Sigmoid colon (tissue), 7 donors: ENCODE results near the gene PDE11A. TPM values are rescaled to one million over a fixed set of nuclear protein-coding genes. Genes with fewer than 3 reads are reported as not detected.

Experiments used
- DNase-seq: peaks from one replicate; pipeline ENCODE4 v3.0.0-alpha.2; 2019
- H3K27ac ChIP-seq, 4 donors: fragments of 200-600 bp; sonication (generic); one replicate each; pipeline ENCODE4 v1.5.1; 2016 to 2019; ENCODE audit warnings: mild to moderate bottlenecking in 1 of 4
- H3K27me3 ChIP-seq, 3 donors: fragments of 200-600 bp; sonication (generic); one replicate each; pipeline ENCODE4 v1.5.1; 2019; ENCODE audit warnings: mild to moderate bottlenecking in 1 of 3
- H3K36me3 ChIP-seq, 4 donors: fragments of 200-600 bp; sonication (generic); one replicate each; pipeline ENCODE4 v1.5.1; 2016 to 2019
- H3K4me1 ChIP-seq, 4 donors: fragments of 200-600 bp; sonication (generic); one replicate each; pipeline ENCODE4 v1.5.1; 2017 to 2019
- H3K4me3 ChIP-seq, 4 donors: fragments of 200-600 bp; sonication (generic); one replicate each; pipeline ENCODE4 v1.5.1; 2017 to 2019; ENCODE audit warnings: mild to moderate bottlenecking in 2 of 4, moderate library complexity in 1 of 4
- H3K9me3 ChIP-seq, 4 donors: fragments of 200-600 bp in 3 of 4; sonication (generic) in 3 of 4; one replicate each; pipeline versions ENCODE4 v1.5.1 to v1.6.1; 2013 to 2019
- EP300 ChIP-seq, 4 donors: sonication (generic); formaldehyde crosslinking; IDR thresholded peaks; one replicate each; pipeline ENCODE4 v1.6.1; 2017; ENCODE audit warnings: antibody characterized with exemption in 4 of 4
- POLR2A ChIP-seq, 2 donors: fragments of 450-650 bp; IDR thresholded peaks; one replicate each; pipeline ENCODE4 v1.6.1; 2016; ENCODE audit warnings: antibody characterized with exemption in 2 of 2, mild to moderate bottlenecking in 2 of 2, moderate library complexity in 2 of 2
- POLR2AphosphoS5 ChIP-seq, 4 donors: sonication (generic); formaldehyde crosslinking; IDR thresholded peaks; one replicate each; pipeline ENCODE4 v1.6.1; 2017; ENCODE audit warnings: antibody characterized with exemption in 4 of 4
- WGBS, 2 donors: extraction: QIAGEN DNeasy Blood & Tissue Kit; methylation state at CpG; one replicate each; pipeline ENCODE4 v1.1.7; 2013; 5-methylcytosine and 5-hydroxymethylcytosine counted together
- intact Hi-C: fragments of 100-400 bp; cut with DNase I; formaldehyde crosslinking; loops from one replicate; pipeline ENCODE4 v1.15.1; 2023
- polyA plus RNA-seq, 3 donors: library from polyadenylated mRNA; stranded (reverse); fragments of 200-250 nt; gene quantifications; one replicate each; pipeline ENCODE4 v1.2.3, GENCODE V29; 2013
- total RNA-seq, 4 donors: library from RNA; depleted of rRNA; stranded (reverse); fragments of >200 nt; gene quantifications; one replicate each; pipeline ENCODE4 v1.1.0, GENCODE V29; 2016
- TF ChIP-seq, protein P1 (sequence below), 4 experiments: fragments of 450-650 bp in 3 of 4; fragments of 200-600 bp in 1 of 4; IDR thresholded peaks; one replicate each; pipeline ENCODE4 v1.5.1; 2016 to 2019; ENCODE audit warnings: antibody characterized with exemption in 4 of 4, mild to moderate bottlenecking in 3 of 4, moderate library complexity in 2 of 4
- donor health status: healthy with polysubstance abuse.
- donor health status: Bipolar disorder and iron deficiency.
- donor health status: healthy.

PDE11A gene
- total and polyA plus RNA-seq, 7 donors = 0.57 to 16.8 (median 4.3) TPM; not detected in 2

DNA sequence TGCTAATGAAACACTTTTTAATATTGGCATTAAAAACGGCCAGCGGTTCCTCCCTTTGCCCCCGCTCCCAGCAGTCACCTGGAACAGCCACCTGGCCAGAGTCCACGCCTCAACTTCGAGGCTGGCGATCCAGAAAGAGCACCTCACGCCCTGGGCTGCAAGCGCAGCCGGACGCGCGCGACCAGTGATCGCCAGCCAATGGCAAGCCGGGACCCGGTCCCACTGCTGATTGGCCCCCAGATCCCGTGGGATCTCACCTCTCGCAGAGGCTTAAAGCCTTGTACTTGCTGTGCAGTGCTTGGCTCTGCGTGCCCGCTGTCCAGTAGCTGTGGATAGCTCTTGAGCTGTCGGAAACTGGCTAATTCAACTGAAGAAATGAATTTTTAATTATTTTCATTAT, 35.6 kb upstream of the PDE11A start:
- H3K27ac ChIP-seq = no peak overlapping the region
- TF ChIP-seq EP300 (IDR thresholded peaks at IDR 0.05) = no peak
- TF ChIP-seq POLR2AphosphoS5 (IDR thresholded peaks at IDR 0.05) = no peak
- no peak for TF ChIP-seq POLR2A (IDR thresholded peaks at IDR 0.05)
- TF ChIP-seq, protein P1, sequence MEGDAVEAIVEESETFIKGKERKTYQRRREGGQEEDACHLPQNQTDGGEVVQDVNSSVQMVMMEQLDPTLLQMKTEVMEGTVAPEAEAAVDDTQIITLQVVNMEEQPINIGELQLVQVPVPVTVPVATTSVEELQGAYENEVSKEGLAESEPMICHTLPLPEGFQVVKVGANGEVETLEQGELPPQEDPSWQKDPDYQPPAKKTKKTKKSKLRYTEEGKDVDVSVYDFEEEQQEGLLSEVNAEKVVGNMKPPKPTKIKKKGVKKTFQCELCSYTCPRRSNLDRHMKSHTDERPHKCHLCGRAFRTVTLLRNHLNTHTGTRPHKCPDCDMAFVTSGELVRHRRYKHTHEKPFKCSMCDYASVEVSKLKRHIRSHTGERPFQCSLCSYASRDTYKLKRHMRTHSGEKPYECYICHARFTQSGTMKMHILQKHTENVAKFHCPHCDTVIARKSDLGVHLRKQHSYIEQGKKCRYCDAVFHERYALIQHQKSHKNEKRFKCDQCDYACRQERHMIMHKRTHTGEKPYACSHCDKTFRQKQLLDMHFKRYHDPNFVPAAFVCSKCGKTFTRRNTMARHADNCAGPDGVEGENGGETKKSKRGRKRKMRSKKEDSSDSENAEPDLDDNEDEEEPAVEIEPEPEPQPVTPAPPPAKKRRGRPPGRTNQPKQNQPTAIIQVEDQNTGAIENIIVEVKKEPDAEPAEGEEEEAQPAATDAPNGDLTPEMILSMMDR (IDR thresholded peaks at IDR 0.05) = no peak
- no peak for DNase-seq
- no peaks in the 10 kb centered on the region for H3K27me3 ChIP-seq
- H3K36me3 ChIP-seq = no peaks in the 10 kb centered on the region
- intact Hi-C loops = no loop called here
- no peaks in the 10 kb centered on the region for H3K9me3 ChIP-seq
- 88 to 95% methylated on average over 21 of the region's 21 CpGs for WGBS, 2 donors
- peaks cover 0 to 8% (median 4%) of the 10 kb centered on the region in 4 donors for H3K4me1 ChIP-seq
- H3K4me3 ChIP-seq = no peak overlapping the region

DNA sequence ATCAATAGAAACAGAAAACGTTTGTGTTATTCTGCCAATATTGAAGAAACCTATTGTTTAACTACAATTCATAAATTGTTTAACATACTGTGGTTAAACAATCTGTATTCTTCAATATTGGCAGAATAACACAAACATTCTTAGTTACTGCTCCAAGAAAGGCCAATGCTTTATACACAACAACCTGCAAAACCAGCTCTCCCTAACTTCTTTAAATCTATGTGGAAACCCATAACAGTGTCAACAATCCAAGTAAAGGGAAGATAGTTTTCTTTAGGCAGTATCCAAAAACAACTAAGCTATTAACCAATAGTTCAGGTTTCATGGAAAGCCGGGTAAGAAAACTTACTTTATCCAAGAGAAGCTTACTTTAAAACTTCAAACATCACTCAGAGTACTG, 33.5 kb upstream of the PDE11A start:
- intact Hi-C loops = no loop called here
- H3K9me3 ChIP-seq = no peaks in the 10 kb centered on the region
- no peak for DNase-seq
- no peaks in the 10 kb centered on the region for H3K4me1 ChIP-seq
- no peak overlapping the region for H3K27ac ChIP-seq
- H3K4me3 ChIP-seq = no peak overlapping the region
- no peaks in the 10 kb centered on the region for H3K27me3 ChIP-seq
- TF ChIP-seq POLR2AphosphoS5 (IDR thresholded peaks at IDR 0.05) (no peak), POLR2A (IDR thresholded peaks at IDR 0.05) (no peak)
- TF ChIP-seq, protein P1 (IDR thresholded peaks at IDR 0.05) = no peak
- WGBS, 2 donors = 9 to 49% methylated on average over 2 of the region's 2 CpGs
- H3K36me3 ChIP-seq = no peaks in the 10 kb centered on the region

DNA sequence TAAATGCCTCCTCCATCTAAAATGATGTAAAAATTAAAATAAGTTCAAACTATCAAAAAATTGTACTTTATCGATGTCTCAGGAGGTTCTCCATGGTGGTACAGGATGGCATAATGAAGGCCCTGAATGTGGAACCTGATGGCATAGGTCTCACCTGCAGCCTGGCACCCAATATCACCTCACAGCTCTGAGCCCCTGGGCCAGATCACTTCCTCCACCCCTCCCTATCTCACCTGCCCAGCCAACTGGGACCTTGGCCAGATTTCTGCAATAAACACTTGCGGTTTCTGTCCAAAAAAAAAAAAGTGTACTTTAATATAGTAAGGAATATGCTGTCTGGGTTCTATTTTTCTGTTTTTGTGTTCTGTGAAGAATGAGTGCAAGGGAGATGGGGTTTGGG, 33.0 kb upstream of the PDE11A start:
- Histone ChIP-seq H3K27me3 (no peaks in the 10 kb centered on the region), H3K4me1 (no peaks in the 10 kb centered on the region), H3K36me3 (no peaks in the 10 kb centered on the region), H3K9me3 (no peaks in the 10 kb centered on the region), H3K27ac (no peak overlapping the region), H3K4me3 (no peak overlapping the region)
- no peak for TF ChIP-seq EP300 (IDR thresholded peaks at IDR 0.05)
- no peak for TF ChIP-seq POLR2A (IDR thresholded peaks at IDR 0.05)
- TF ChIP-seq, protein P1 (IDR thresholded peaks at IDR 0.05) = no peak
- no peak for TF ChIP-seq POLR2AphosphoS5 (IDR thresholded peaks at IDR 0.05)
- intact Hi-C loops = no loop called here
- no peak for DNase-seq
- WGBS, 2 donors = 45 to 77% methylated on average over 2 of the region's 2 CpGs

DNA sequence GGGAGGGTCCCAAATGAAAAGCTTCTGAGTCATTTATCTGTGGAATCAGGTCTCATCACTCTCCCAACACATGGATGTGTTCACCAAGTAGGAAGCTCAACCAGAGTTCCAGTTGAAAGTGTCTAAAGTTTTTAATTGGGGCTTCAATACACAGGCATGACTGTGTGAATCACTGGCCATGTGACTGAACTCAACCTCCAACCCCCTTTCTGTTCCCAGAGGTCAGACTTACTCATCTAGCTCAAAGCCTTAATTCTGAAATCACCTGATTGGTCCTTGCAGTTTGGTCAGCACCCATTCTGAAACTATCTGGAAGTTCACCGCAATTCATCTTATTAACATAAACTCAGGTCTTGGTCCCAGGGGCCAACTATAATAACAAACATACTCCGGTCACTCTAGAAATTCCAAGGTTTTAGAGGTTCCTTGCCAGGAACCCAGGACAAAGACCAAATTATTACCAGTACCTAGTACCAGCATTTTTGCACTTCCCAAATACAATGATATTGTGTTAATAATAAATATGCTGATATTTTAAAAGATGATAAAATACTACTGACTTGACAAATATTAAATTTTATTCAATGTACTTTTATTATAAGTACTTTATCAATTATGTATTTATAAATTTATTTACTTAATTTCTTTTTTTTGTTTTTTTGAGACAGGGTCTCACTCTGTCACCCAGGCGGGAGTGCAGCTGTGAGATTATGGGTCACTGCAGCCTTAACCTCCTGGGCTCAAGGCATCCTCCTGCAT, 28.9 kb upstream of the PDE11A start:
- WGBS, 2 donors = 93 to 96% methylated on average over 3 of the region's 3 CpGs
- no peak overlapping the region for H3K27ac ChIP-seq
- H3K4me1 ChIP-seq = no peaks in the 10 kb centered on the region
- intact Hi-C loops = no loop called here
- H3K27me3 ChIP-seq = no peaks in the 10 kb centered on the region
- TF ChIP-seq POLR2AphosphoS5 (IDR thresholded peaks at IDR 0.05) (no peak), EP300 (IDR thresholded peaks at IDR 0.05) (no peak), POLR2A (IDR thresholded peaks at IDR 0.05) (no peak)
- TF ChIP-seq, protein P1 (IDR thresholded peaks at IDR 0.05) = no peak
- H3K4me3 ChIP-seq = no peak overlapping the region
- no peaks in the 10 kb centered on the region for H3K36me3 ChIP-seq
- H3K9me3 ChIP-seq = no peaks in the 10 kb centered on the region
- no peak for DNase-seq

DNA sequence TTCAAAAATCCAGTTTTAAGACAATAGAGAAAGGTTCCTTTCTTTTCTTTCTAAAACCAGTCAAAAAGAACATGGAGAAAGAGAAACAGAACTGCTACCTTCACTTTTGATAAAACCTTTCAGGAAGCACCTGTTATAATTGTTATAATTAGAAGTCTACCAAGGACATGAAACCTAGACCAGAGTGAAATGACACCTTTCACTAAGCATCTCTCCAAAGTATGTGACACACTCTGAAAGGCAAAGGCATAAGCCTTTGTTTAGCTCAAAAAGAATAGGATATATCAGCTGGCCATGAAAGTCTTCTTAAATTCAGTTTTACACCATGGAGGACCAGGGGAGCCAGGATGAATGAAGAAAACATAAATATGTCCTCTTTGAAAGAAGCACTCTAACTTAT, 20.9 kb upstream of the PDE11A start:
- H3K4me3 ChIP-seq = no peak overlapping the region
- no peaks in the 10 kb centered on the region for H3K36me3 ChIP-seq
- H3K27me3 ChIP-seq = no peaks in the 10 kb centered on the region
- H3K9me3 ChIP-seq = no peaks in the 10 kb centered on the region
- intact Hi-C loops = no loop called here
- no peak overlapping the region for H3K27ac ChIP-seq
- TF ChIP-seq POLR2A (IDR thresholded peaks at IDR 0.05) = no peak
- TF ChIP-seq POLR2AphosphoS5 (IDR thresholded peaks at IDR 0.05) = no peak
- TF ChIP-seq, protein P1 (IDR thresholded peaks at IDR 0.05) = no peak
- TF ChIP-seq EP300 (IDR thresholded peaks at IDR 0.05) = no peak
- no peaks in the 10 kb centered on the region for H3K4me1 ChIP-seq
- DNase-seq = no peak
